ENCODE measurements around the gene VPS41.
"Not testable (repeated sequence)": the region's sequence is repeated elsewhere in the genome, so short reads cannot be mapped to it uniquely, and the experiment has no call there.

VPS41 gene

DNA sequence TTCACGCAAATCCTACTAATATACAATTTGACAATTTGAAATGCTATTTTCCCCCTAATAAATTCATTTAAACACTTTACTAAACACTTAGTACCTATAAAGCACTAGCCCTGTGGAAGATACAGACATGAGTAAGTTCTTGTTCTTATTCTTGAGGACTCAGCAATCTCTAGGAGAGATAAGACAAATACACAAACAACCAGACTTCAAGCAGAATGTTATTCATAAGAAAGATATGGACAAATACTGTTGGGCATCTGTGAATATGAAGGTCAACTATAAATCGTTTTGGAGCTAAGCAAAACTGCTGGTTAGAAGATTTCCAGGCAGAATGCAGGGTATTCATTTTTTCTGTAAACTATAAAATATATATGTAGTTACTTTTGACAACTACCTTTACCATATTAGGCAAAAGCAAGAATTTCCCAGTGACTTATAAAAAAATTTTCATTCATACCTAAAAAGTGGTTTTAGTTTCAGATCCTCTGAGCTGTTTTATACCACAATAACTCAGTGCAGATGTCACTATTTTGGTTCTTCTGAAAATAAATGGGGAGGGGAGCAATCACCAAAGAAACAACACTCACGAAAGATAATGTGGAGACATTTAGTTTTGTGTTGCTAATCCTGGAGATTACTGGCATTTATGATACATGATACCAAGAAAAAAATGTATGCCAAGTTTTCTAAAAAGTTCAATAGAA, 3.8 kb downstream of the VPS41 start:
- DNase-seq: no peak

- no peak for DNase-seq
Measured at GRCh38 chr7:38903057-38903456, 5.9 kb downstream of the VPS41 start.

DNA sequence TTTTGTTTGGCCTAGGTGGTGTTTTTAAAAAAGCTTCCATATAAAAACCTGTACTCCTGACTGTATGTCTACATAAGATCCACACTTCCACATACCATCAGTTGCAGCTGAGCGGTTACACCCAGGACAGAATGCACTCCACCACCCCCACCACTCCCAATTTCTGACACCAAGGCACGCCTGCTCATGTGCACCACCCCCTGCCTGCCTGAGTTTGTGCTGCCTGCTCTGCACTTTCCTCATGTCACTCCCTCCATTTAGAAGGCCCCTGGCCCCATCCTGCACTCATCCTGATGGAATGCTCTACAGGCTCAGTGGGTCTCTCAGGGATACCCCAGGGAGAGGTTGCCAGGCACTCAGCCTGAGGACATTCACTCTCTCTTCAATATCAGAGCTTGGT, 6.5 kb downstream of the VPS41 start:
- DNase-seq: no peak

DNA sequence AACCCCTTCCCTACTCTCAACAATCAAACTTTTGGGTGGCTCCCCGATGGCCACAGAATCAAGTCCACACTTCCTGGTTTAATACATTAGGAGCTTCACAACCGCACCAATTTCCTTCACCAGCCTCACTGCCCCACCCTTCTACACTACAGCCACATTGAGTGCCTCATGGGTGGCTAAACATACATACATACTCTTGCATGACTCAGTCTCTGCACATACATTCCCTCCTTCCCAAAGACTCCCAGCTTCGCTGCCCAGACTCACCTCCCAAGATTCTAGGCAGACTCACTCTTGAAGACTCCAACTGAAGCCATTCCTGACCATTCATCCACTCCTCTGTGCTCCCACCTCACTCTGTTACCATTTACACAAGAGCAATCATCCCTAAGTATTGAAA, 15.9 kb downstream of the VPS41 start:
- no peak for DNase-seq

GRCh38 chr7:38890597-38890996, 18.4 kb downstream of the VPS41 start:
- DNase-seq: no peak

DNA sequence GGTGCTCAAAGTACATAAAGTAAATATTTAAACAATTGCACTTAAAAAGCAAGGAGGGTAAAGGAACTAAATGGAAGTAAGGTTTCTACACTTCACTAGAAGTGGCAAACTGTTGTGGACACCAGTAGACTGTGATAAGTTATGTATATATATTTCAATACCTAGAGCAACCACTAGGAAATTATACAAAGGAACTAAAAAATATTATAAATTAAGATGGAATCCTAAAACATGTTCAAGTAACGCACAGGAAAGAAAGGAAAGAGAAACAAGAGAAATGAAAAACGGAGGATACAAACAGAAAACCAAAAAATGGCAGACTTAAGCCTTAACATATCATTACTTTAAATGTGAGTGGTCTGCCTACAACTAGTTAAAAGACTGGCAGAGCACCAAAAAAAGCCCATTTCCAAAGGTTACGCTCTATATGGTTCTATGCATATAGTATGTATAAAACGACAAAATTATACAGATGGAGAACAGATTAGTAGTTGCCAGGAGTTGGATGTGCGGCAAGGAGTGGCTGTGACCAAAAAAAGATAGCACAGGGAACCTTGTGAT, 19.0 kb downstream of the VPS41 start:
- DNase-seq: no peak

DNA sequence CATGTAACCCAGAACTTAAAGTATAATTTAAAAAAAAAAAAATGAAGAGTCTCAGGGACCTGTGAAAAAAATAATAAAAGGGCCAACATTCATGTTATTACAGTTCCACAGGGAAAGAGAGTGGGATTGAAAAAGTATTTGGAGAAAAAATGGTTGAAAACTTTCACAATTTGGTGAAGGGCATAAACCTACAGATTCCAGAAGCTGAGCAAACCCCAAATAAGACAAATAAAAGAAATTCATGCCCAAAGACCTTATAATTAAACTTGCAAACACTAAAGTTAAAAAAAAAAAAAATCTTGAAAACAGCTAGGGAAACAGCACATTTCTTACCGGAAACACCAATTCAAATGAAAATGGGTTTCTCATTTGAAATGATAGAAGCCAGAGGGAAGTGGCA, 19.9 kb downstream of the VPS41 start:
- DNase-seq: no peak

DNA sequence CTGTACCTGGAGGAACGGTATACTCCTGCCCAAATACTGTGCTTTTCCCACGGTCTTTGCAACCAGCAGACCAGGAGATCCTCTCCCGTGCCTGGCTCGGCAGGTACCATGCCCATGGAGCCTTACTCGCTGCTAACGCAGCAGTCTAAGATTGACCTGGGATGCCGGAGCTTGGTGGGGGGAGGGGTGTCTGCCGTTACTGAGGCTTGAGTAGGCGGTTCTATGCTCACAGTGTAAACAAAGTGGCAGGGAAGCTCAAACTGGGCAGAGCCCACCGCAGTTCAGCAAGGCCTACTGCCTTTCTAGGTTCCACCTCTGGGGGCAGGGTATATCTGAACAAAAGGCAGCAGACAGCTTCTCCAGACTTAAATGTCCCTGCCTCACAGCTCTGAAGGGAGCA, 22.7 kb downstream of the VPS41 start:
- no peak for DNase-seq

DNA sequence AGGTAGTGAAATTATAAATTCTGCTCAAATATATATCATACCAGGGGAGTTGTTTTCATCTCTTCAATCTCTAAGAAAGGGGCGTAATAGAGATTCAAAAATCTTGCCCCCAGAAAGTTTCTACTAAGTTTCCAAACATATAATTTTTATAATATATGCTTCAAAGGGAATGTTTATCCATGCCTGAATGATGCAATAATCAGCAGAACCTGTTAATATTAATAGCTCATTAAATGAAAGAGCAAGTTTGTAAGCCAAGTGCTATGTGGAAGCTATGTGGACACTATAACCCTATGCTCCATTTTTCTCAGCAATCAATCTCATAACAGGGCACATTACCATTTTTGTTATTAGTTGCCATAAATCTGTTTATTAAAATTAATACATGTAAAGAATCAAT, 25.3 kb downstream of the VPS41 start:
- DNase-seq: no peak

GRCh38 chr7:38881947-38882684, 26.9 kb downstream of the VPS41 start:
- DNase-seq: no peak

- no peak for DNase-seq
Measured at GRCh38 chr7:38881015-38881414, 28.0 kb downstream of the VPS41 start.

GRCh38 chr7:38880454-38880853, 28.5 kb downstream of the VPS41 start:
- no peak for DNase-seq

- DNase-seq: no peak
Measured at GRCh38 chr7:38880035-38880434, 29.0 kb downstream of the VPS41 start.

- DNase-seq: no peak
Measured at GRCh38 chr7:38878694-38879457, 30.1 kb downstream of the VPS41 start.

DNA sequence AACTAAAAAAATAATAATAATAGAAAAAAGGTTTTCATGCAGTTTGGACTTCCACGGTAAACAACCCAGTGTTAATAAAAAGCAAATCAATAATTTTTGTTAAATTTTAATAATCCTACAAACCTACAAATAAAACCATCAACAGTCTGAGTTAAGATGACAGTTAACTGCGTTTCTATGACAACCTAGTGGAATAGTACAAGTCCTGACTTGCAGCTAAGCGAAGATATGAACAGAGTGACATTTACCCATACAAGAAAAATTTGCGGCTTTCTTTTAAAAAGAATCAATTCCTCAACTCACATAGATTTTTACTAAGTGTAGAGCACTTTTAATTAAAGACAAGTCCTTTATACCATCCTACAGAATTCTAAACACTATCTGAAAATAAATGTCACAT, 35.6 kb downstream of the VPS41 start:
- DNase-seq: no peak

DNA sequence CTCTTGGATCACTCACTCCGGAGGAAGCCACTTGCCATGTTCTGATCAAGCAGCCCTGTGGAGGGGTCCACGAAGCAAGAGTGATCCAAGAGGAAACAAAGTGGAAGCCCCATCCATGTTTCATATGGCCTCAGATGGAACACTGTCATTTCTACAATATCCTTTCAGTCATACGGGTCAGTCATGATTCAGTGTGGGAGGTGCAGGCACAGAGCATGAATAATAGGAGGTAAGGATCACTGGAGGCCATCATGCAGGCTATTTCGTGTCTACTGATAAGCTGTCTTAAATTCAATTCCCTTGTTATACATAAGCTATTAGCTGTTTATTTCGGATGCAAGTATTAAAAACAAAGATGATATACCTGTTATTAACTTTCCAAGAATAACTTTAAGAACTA, 36.8 kb downstream of the VPS41 start:
- no peak for DNase-seq

DNA sequence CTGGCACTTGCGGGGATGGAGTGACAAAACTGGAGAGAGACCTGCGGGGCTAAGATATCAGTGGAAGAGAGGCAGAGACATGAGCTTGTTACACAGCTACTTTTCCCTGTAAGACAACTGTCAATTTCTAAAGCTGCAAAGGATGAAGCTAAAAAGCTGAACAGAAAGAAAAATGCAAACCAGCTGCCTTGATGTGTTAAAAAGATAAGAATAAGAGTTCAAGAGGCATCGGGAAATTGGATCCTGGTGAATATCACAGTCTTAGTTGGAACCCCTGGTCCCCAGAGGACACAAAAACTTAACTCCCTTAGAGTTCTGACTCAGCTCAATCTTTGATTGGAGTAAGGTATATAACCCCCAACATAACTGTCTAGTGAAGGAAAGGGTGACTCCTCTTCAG, 38.8 kb downstream of the VPS41 start:
- no peak for DNase-seq

- DNase-seq: peak; percentile 51
Measured at GRCh38 chr7:38863601-38864291, 45.2 kb downstream of the VPS41 start.

GRCh38 chr7:38862666-38863065, 46.3 kb downstream of the VPS41 start:
- DNase-seq: peak; percentile 47

GRCh38 chr7:38858259-38858884, 50.6 kb downstream of the VPS41 start:
- DNase-seq: peak; percentile 26

- DNase-seq: no peak
Measured at GRCh38 chr7:38855867-38856266, 53.1 kb downstream of the VPS41 start.

GRCh38 chr7:38855386-38855785, 53.6 kb downstream of the VPS41 start:
- no peak for DNase-seq

- not testable (repeated sequence) for DNase-seq
Measured at GRCh38 chr7:38854947-38855346, 54.0 kb downstream of the VPS41 start.

Measured in SHP77 treated with DMSO at 0.1 percent for 48 hours (cell line).